HCT116 (cell line): ENCODE results near the gene KERA. TPM values are rescaled to one million over a fixed set of nuclear protein-coding genes. Genes with fewer than 3 reads are reported as not detected.

ENCODE experiments used
- ATAC-seq: fragments of 200-7000 bp; cut with Tn5 transposase; 2 replicates; pipeline ENCODE4 v1.9.1; 2020; ENCODE audit warnings: mild to moderate bottlenecking, moderate library complexity
- BruUV-seq: library from RNA; stranded (reverse); fragments of 400-500 nt; replicated peaks from 2 replicates; lab custom pipeline; 2021; lab: Mats Ljungman, UMichigan
- CTCF ChIA-PET: fragments of 300-600 bp; sonication (Branson Sonifier 250); formaldehyde crosslinking; loops from one replicate; lab custom pipeline; 2021; ENCODE audit warnings: antibody characterized with exemption; lab: Charles Lee
- POLR2A ChIA-PET: fragments of 300-600, 350-600 bp; sonication (Branson Sonifier 250); formaldehyde crosslinking; loops from one replicate; lab custom pipeline; 2021; ENCODE audit warnings: antibody characterized with exemption; lab: Charles Lee
- RAD21 ChIA-PET, 2 experiments: fragments of 300-600 bp; sonication (Branson Sonifier 250); formaldehyde crosslinking; loops; one replicate each; lab custom pipeline; 2023; ENCODE audit warnings: low total read pairs in 2 of 2; ENCODE audit not compliant: uncharacterized antibody in 2 of 2, unreplicated experiment in 2 of 2, low non-redundant PET in 1 of 2; lab: Charles Lee
- DNase-seq: peaks from one replicate; pipeline ENCODE4 v3.0.0-alpha.2; 2010; ENCODE audit warnings: low read depth, low spot score
- H2AFZ ChIP-seq: fragments of 200-600 bp; shearing (Covaris generic), sonication (generic); 2 replicates; pipeline ENCODE4 v1.6.1; 2017; ENCODE audit warnings: low read depth, mixed run types, mixed read lengths, antibody characterized with exemption, low read length; ENCODE audit not compliant: poor library complexity, severe bottlenecking
- H3K27ac ChIP-seq: 2 replicates; pipeline ENCODE4 v1.5.1; 2012; ENCODE audit warnings: low read depth, low read length
- H3K27me3 ChIP-seq: fragments of 200-600 bp; sonication (generic); 2 replicates; pipeline ENCODE4 v1.6.1; 2016; ENCODE audit warnings: mixed run types, low read length, mixed read lengths; ENCODE audit not compliant: insufficient read depth
- H3K36me3 ChIP-seq, 2 experiments: fragments of 200-500 bp in 1 of 2; fragments of 200-600 bp in 1 of 2; sonication (Bioruptor generic) in 1 of 2; sonication (generic) in 1 of 2; 2 replicates each; pipeline versions ENCODE4 v1.5.1 to v1.6.1; 2014 to 2016; ENCODE audit warnings: low read length in 2 of 2, inconsistent platforms in 1 of 2, mixed read lengths in 1 of 2, mixed run types in 1 of 2; ENCODE audit not compliant: insufficient read depth in 2 of 2, control insufficient read depth in 1 of 2
- H3K4me1 ChIP-seq, 2 experiments: fragments of 200-600 bp in 1 of 2; sonication (generic) in 1 of 2; 2 replicates each; pipeline versions ENCODE4 v1.5.1 to v1.6.1; 2012 to 2017; ENCODE audit warnings: low read length in 2 of 2, inconsistent platforms in 1 of 2, mild to moderate bottlenecking in 1 of 2, mixed read lengths in 1 of 2, mixed run types in 1 of 2, moderate library complexity in 1 of 2; ENCODE audit not compliant: insufficient read depth in 2 of 2, control insufficient read depth in 1 of 2
- H3K4me2 ChIP-seq: fragments of 200-600 bp; sonication (generic); 2 replicates; pipeline ENCODE4 v1.6.1; 2017; ENCODE audit warnings: mixed run types, low read length, mixed read lengths
- H3K4me3 ChIP-seq, 2 experiments: fragments of 200-600 bp in 1 of 2; sonication (generic) in 1 of 2; replicated peaks in 1 of 2; 2 replicates each; pipeline ENCODE4 v1.5.1; 2011 to 2016; ENCODE audit warnings: low read length in 2 of 2, control low read depth in 1 of 2, low read depth in 1 of 2, mild to moderate bottlenecking in 1 of 2, mixed read lengths in 1 of 2, mixed run types in 1 of 2
- H3K79me2 ChIP-seq: fragments of 200-600 bp; sonication (generic); 2 replicates; pipeline ENCODE4 v1.6.1; 2017; ENCODE audit warnings: mild to moderate bottlenecking, mixed run types, low read length, moderate library complexity, mixed read lengths; ENCODE audit not compliant: insufficient read depth
- H3K9ac ChIP-seq: fragments of 200-600 bp; sonication (generic); 2 replicates; pipeline ENCODE4 v1.6.1; 2016; ENCODE audit warnings: low read length, mixed read lengths
- H3K9me2 ChIP-seq: fragments of 200-600 bp; sonication (generic), shearing (Covaris generic); 2 replicates; pipeline ENCODE4 v1.6.1; 2017; ENCODE audit warnings: mixed run types, mild to moderate bottlenecking, moderate library complexity; ENCODE audit not compliant: insufficient read depth
- H3K9me3 ChIP-seq, 2 experiments: fragments of 200-500 bp in 1 of 2; fragments of 200-600 bp in 1 of 2; sonication (Bioruptor generic) in 1 of 2; sonication (generic) in 1 of 2; 2 replicates each; pipeline ENCODE4 v1.6.1; 2014 to 2017; ENCODE audit warnings: low read length in 2 of 2, mixed read lengths in 2 of 2, inconsistent platforms in 1 of 2, low read depth in 1 of 2, mild to moderate bottlenecking in 1 of 2, mixed run types in 1 of 2, moderate library complexity in 1 of 2; ENCODE audit not compliant: control insufficient read depth in 1 of 2, insufficient read depth in 1 of 2
- H4K20me1 ChIP-seq: fragments of 200-600 bp; sonication (generic), shearing (Covaris generic); 2 replicates; pipeline ENCODE4 v1.6.1; 2017; ENCODE audit warnings: mixed run types, mild to moderate bottlenecking, moderate library complexity; ENCODE audit not compliant: insufficient read depth
- ATF3 ChIP-seq: IDR thresholded peaks from 2 replicates; pipeline ENCODE4 v1.6.1; 2012
- CBX3 ChIP-seq: IDR thresholded peaks from 2 replicates; pipeline ENCODE4 v1.6.1; 2012; ENCODE audit warnings: low read depth
- CEBPB ChIP-seq: IDR thresholded peaks from 2 replicates; pipeline ENCODE4 v1.6.1; 2012; ENCODE audit warnings: low read depth
- CTCF ChIP-seq, 3 experiments: fragments of 200-600 bp in 1 of 3; sonication (generic) in 1 of 3; IDR thresholded peaks in 2 of 3; conservative IDR thresholded peaks in 1 of 3; 2 replicates each; pipeline ENCODE4 v1.5.1; 2012 to 2017; ENCODE audit warnings: low read depth in 2 of 3, low read length in 2 of 3, antibody characterized with exemption in 1 of 3, borderline replicate concordance in 1 of 3, control low read depth in 1 of 3, mild to moderate bottlenecking in 1 of 3, mixed read lengths in 1 of 3, mixed run types in 1 of 3, moderate library complexity in 1 of 3; ENCODE audit not compliant: insufficient read depth in 1 of 3
- EZH2 ChIP-seq: fragments of 200-600 bp; sonication (generic); IDR thresholded peaks from 2 replicates; pipeline ENCODE4 v1.6.1; 2017; ENCODE audit warnings: antibody characterized with exemption, mixed run types
- POLR2A ChIP-seq: IDR thresholded peaks from 2 replicates; pipeline ENCODE4 v1.7.0; 2011; ENCODE audit warnings: borderline replicate concordance; ENCODE audit not compliant: insufficient read depth, insufficient read length; ENCODE audit errors: extremely low read depth
- POLR2AphosphoS5 ChIP-seq: IDR thresholded peaks from 2 replicates; pipeline ENCODE4 v1.6.1; 2011; ENCODE audit warnings: mild to moderate bottlenecking, low read depth, low read length, moderate library complexity
- RAD21 ChIP-seq: IDR thresholded peaks from 2 replicates; pipeline ENCODE4 v1.6.1; 2012; ENCODE audit warnings: low read depth, mild to moderate bottlenecking
- SP1 ChIP-seq: IDR thresholded peaks from 2 replicates; pipeline ENCODE4 v1.6.1; 2012; ENCODE audit warnings: low read depth
- SRF ChIP-seq: IDR thresholded peaks from 2 replicates; pipeline ENCODE4 v1.6.1; 2012; ENCODE audit warnings: low read depth
- TCF7L2 ChIP-seq: IDR thresholded peaks from 2 replicates; pipeline ENCODE4 v1.7.0; 2011; ENCODE audit warnings: borderline replicate concordance, inconsistent platforms; ENCODE audit not compliant: insufficient read depth, insufficient read length; ENCODE audit errors: extremely low read depth
- ZFX ChIP-seq: fragments of 450-650 bp; IDR thresholded peaks from 2 replicates; pipeline ENCODE4 v1.6.1; 2017
- ZNF274 ChIP-seq: fragments of 200-500 bp; sonication (Bioruptor generic); IDR thresholded peaks from 2 replicates; pipeline ENCODE4 v1.6.1; 2014; ENCODE audit warnings: mild to moderate bottlenecking, low read depth, low read length, inconsistent platforms
- intact Hi-C: fragments of 100-400 bp; cut with micrococcal nuclease; formaldehyde crosslinking; loops from 2 replicates; pipeline ENCODE4 v1.10.0; 2022
- total RNA-seq: library from RNA; stranded (reverse); gene quantifications from one replicate; pipeline ENCODE4 v1.2.1, GENCODE V29; 2021; ENCODE audit not compliant: unreplicated experiment

The KERA gene
- total RNA-seq, 1 experiment from 2014 or later = not detected

GRCh38 chr12:91070936-91071335 lies 13.1 kb upstream of the KERA start:
- no peak for TF ChIP-seq ZFX
- H3K9ac ChIP-seq = no peak overlapping the region
- no peak overlapping the region for H3K4me2 ChIP-seq
- H3K27ac ChIP-seq = no peak overlapping the region
- no peaks in the 10 kb centered on the region for H3K36me3 ChIP-seq
- ChIA-PET CTCF (no interaction called here), POLR2A (no interaction called here), RAD21 (no interaction called here)
- intact Hi-C loops = no loop called here
- H3K27me3 ChIP-seq = no peaks in the 10 kb centered on the region
- no peaks in the 10 kb centered on the region for H3K9me3 ChIP-seq
- no peak for ATAC-seq
- no peak overlapping the region for H2AFZ ChIP-seq
- no peak for DNase-seq
- peaks cover 5% of the 10 kb centered on the region; the same call in 1 of the 2 replicates for H3K9me2 ChIP-seq
- no peaks in the 10 kb centered on the region for H3K4me1 ChIP-seq
- no peaks in the 10 kb centered on the region for H4K20me1 ChIP-seq
- BruUV-seq = no TSS peak
- H3K79me2 ChIP-seq = no peaks in the 10 kb centered on the region
- no peak overlapping the region for H3K4me3 ChIP-seq

GRCh38 chr12:91065396-91065795 lies 7.6 kb upstream of the KERA start:
- H4K20me1 ChIP-seq = no peaks in the 10 kb centered on the region
- ChIA-PET CTCF (no interaction called here), RAD21 (no interaction called here), POLR2A (no interaction called here)
- BruUV-seq = no TSS peak
- no peaks in the 10 kb centered on the region for H3K79me2 ChIP-seq
- no peaks in the 10 kb centered on the region for H3K36me3 ChIP-seq
- no peaks in the 10 kb centered on the region for H3K9me3 ChIP-seq
- no peaks in the 10 kb centered on the region for H3K27me3 ChIP-seq
- H3K9me2 ChIP-seq = peaks cover 5% of the 10 kb centered on the region; the same call in 1 of the 2 replicates
- no peak for ATAC-seq
- no peak for DNase-seq
- H3K4me3 ChIP-seq = no peak overlapping the region
- no peak for TF ChIP-seq RAD21
- TF ChIP-seq ZNF274 = no peak
- no peak for TF ChIP-seq POLR2AphosphoS5
- TF ChIP-seq ZFX = no peak
- TF ChIP-seq CEBPB = no peak
- no peak for TF ChIP-seq SRF
- no peak for TF ChIP-seq POLR2A
- TF ChIP-seq ATF3 = no peak
- TF ChIP-seq EZH2 = no peak
- no peak for TF ChIP-seq CTCF (IDR thresholded peaks at IDR 0.05 in 2 of 3, conservative IDR thresholded peaks at IDR 0.05 in 1 of 3; ENCODE audit: borderline replicate concordance in 1 of 3, insufficient read depth in 1 of 3, low read depth in 2 of 3, low read length in 2 of 3)
- TF ChIP-seq CBX3 = no peak
- TF ChIP-seq TCF7L2 = no peak
- no peak for TF ChIP-seq SP1
- no peak overlapping the region for H3K27ac ChIP-seq
- no peak overlapping the region for H2AFZ ChIP-seq
- no peaks in the 10 kb centered on the region for H3K4me1 ChIP-seq
- H3K9ac ChIP-seq = no peak overlapping the region
- H3K4me2 ChIP-seq = no peak overlapping the region
- intact Hi-C loops = no loop called here
